Esophagus mucosa (tissue), 1 donor: ENCODE results near the gene SLC24A3. TPM values are rescaled to one million over a fixed set of nuclear protein-coding genes. Genes with fewer than 3 reads are reported as not detected.

Source experiments
- ATAC-seq: fragments of 200-7000 bp; cut with Tn5 transposase; one replicate; pipeline ENCODE4 v1.9.1; 2020
- total RNA-seq: library from RNA; stranded (reverse); gene quantifications from one replicate; pipeline ENCODE4 v1.2.4, GENCODE V29; 2023
- donor health status: DM: yes; HTN: yes; CAD: no.

The SLC24A3 gene
- total RNA-seq, 1 donor from 2014 or later = 13.0 TPM

DNA sequence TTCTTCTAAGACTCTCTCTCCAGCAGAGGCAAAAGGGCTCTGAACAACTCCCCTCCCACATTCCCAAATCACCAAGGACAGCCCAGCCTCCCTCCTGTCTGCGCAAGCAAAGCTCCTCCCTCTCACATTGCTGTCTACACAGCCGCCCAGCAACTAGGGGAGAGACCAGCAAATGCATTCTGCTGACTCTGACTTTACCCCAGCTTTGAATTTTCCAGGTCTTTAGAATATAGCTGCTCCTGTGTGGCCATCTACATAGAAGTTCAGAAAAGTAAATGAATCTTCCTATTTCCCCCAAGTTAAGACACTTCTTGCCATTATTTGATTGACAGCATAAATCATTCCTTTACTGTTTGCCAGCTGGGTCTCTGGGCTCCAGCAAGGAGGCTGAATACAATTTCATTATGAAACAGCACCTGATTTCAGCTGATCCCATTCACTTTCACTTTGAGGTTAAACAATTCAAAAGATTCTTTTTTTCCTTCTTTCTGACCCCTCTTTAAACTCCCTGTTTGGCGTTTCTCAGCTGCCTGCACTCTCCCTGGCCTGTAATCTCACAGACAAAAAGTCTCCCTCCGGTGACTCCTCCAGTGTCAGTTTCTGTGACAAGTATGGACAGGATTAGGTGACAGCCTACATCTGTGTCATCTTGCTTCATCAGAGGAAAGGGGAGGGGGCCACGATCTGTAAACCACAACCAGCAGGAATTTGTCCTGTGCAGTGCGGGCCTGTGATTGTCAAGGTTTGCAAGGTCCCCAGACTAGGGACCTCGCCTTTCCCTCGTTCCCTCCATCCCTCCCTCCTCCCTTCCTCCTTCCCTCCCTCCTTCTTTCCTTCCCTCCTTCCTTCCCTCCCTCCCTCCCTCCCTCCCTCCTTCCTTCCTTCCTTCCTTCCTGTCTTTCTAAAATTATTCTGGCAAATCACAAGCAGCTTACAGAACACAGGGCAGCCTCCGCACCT is 340.1 kb downstream of the SLC24A3 start:
- peak; percentile 92 for ATAC-seq

DNA sequence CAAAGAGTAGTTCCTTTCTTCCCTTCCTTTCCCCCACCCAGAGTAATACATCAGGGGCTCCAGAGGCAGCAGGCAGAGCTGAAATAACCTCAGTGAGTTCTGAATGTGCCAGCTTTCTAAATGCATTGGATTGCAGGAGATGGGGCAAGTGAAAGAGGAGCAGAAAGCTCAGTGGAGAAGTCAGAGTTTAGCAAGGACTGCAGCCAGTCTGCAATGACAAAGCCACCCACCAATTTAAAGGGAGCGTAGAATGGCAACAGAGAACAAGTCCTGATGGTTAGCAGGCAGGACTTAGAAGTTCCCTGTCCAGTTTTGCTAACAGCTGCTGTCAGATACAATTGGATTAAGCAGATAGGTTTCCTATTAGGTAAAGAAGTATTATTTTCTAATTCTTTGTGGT is 342.2 kb downstream of the SLC24A3 start:
- no peak for ATAC-seq

DNA sequence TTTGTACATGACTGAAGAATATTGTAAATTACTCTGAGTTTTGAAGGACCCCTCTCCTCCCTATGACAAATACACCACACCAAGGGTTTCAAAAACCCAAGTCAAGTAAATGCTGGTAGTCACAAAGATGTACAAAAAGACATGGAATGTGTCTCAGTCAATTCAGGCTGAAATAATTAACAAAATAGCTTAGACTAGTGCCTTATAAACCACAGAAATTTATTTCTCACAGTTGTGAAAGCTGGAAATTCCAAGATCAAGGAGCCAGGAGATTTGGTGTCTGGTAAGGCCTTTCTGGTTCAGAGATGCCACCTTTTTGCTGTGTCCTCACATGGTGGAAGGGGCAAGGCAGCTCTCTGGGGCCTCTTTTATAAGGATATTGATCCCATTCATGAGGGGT is 343.3 kb downstream of the SLC24A3 start:
- no peak for ATAC-seq

DNA sequence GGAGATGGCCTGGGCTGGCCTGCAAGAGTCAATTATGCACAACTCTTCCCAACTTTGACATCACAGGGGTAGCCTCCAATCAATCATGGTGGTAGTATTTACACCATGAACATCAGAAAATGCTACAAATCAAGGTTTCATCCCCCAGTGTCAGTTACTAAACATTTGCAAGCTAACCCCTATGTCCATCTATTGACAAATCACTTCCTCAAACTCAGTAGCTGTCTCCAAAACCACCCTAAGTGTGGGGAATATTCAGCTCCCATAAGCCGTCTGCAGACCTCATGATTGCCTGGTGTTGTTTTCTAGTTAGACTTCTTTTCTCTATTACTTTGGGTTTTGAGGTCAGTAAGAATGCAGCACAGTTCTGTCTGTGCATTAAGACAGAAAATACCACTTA is 344.8 kb downstream of the SLC24A3 start:
- ATAC-seq = no peak

DNA sequence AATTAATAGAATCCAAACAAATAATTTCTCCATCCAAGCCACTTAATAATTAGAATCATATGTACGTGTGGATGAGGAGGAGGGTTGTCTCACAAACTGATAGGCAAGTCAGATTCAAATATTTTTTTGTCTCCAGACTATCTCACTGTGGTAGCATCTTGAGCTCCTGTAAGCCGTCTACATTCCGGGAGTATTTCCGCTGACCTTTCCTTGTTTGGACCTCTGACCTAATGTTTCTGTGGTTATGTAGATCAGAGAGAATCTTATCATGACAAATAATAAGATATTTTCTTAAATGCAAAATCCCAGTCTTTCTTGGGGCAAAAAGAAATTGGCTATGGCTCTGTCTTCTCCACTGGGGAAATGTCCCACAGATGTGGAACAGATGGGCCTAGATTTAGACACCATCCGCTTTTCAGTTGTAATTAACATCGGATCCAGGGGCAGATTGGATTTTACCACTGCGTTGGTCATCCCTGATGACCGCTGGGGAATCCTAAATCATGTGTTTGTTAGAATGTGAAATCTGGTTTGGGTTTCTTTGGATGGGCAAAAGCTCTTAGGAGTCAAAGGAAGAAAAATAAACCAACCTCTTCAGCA is 348.5 kb downstream of the SLC24A3 start:
- ATAC-seq = no peak

DNA sequence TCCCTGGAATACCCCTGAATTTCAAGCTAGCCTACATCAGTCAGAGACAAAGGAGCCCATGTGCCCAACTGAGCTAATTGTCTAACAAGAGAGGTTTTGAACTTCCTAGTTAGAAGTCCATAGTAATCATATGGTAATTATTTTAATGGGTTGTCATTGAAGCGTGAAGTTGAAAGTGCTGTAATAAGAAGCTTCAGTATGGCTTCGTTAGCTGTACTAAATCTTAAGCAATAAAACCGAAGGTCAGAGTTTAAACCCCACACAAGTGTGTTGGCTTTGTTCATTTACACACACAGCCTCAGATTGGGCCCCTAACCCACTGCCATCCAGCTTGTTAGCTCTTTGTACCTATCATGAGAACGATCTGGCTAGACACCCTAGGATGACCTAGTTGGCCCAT is 350.0 kb downstream of the SLC24A3 start:
- ATAC-seq = no peak

DNA sequence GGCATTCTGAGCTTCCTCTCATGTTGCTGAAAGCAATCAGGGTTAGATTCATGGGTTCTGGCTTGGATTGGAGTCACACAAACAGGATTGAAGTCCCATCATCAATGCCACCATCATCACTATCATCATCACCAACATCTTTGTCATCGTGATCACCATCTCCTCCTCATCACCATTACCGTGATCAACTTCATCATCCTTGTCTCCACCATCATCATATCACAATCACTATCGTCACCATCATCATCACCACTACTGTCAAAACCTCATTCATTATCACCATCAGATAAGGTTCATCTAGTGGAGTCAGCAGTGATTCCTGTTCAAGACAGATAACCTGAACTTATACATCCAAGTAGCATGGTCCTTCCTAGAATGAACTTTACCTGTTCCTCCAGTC is 351.8 kb downstream of the SLC24A3 start:
- no peak for ATAC-seq

DNA sequence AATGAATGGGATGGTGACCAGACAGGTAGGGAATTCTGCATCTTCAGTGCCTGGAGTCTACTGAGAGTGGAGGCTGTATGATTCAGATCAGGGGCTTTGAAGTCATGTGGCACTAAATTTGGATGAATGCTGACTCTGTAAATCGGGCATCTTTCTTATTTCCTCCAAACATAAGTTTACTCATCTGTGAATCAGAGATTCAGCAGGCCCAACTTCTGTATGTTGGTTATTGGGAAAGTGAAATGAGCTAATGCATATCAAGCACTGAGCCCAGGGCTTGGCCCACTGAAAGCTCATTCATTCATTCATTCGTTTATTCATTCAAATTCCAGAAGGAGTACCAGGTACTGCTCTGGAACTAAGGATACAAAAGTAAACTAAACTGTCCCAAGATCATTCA is 353.3 kb downstream of the SLC24A3 start:
- peak; percentile 28 for ATAC-seq

DNA sequence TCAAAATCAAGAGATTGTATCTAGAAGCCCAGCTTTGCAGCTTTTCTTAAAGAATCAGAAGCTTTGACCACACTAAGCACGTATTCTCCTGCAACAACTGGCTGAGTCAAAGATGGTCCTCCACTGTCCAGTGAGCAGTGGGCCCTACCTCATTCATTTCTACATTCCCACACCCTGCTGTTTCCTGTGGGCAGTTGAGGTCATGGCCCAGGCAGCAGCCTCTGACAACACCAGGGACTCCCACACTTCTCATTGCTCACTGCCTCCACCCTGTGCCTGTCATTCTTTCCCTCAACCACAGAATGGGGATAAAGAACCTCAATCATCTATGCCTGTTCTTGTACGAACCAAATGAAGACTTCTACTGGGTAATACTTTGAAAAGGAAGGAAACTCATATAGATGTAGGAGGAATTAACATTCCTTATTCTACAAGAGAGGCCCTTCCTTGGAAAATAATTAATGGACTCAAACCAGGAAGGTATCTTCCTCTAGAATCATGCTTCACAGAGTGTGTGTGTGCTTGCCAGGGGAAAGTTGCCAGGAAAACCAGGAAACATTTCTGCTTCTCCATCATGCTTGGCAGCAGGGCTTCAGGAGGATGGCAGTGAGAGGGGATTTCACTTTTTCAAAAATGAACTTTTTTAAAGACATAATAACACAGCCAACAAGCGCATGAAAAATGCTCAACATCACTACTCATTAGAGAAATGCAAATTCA is 353.9 kb downstream of the SLC24A3 start:
- ATAC-seq = peak; percentile 48

DNA sequence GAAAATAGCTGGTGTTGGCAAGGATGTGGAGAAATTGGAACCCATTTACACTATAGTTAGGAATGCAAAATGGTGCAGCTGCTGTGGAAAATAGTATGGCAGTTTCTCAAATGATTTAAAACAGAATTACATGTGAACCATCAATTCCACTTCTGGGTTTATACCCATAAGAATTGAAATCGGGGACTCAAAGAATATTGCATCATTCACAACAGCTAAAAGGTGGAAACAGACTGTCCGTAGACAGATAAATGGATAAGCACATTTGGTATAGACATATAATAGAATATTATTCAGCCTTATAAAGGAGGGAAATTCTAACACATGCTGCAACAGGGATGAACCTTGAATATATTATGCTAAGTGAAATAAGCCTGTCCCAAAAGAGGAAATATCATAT is 355.7 kb downstream of the SLC24A3 start:
- no peak for ATAC-seq

DNA sequence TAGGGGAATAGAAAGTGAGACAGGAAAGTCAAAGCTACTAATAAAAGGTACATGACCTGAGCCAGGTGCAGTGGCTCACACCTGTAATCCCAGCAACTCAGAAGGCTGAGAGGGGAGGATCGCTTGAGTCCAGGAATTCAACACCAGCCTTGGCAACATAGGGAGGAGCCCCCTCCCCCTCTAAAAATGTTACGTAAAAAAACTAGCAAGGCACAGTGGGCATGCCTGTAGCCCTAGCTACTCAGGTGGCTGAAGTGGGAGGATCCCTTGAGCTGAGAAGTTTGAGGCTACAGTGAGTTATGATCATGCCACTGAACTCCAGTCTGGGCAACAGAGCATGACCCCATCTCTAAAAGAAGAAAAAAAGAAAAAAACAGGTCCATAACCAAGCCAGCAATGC is 359.6 kb downstream of the SLC24A3 start:
- ATAC-seq = no peak

DNA sequence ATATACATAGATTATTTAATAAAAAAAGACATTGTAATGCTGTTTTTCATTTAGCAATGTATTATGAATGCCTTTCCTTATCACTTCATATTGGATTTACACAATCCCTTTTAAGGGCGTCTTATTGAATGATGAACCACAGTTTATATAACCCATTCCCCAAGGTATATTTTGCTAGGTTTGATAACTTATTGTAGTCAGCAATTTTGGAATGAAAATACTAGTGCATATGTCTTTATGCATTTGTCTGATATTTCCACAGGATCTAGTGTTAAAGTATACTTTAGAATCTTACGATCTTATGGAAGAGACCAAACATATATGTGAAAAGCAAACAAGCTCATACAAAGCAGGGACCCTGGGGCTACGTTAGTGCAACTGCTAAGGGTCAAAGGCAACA is 365.2 kb downstream of the SLC24A3 start:
- ATAC-seq = no peak

DNA sequence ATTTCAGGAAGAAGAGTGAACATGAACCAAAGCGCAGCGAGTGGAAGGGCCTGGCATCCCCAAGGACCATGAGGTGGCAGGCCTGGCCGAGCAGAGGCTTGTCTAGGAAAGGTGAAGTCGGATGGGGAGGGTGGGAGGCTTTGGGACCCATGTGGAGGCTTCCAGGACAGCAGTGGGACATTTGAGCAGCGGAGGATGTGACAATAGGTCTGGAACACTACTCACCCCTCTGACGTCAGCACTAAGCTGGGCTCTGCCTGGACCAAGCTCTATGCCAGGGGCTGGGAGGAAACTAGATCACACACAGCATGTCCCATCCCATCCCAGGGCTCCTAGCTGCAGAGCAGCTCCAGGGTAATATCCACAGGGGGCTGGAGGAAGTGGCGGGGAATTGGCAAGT is 370.3 kb downstream of the SLC24A3 start:
- ATAC-seq = no peak

DNA sequence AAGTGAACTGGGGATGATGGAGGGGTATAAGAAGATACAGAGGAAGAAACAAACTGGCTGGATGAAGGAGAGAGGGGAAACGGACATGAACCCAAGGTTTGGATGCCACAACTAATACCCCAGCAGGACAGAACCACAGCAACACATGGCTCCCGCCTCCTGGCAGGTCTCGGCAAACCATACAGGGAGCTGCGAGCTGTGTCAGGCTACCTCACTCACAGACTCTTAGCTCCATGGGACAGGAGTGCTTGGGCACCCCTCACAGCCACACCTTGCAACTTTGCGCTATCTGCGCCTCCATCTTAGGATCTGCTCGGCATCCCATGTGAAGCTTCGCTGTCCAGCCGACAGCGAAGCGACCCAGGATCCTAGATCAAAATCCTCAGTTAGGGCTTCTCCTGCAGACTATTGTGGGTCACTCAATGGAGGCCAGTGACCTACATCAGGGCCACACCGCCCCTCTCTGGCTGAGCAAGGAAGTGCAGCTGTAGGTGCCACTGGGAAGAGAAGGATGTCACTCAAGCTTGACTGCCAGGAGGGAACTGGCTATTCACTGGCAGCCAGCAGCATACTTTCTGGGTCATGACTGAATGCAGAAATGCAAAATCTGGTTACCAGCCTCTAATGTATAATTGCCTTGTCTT is 371.2 kb downstream of the SLC24A3 start:
- ATAC-seq = peak; percentile 91

DNA sequence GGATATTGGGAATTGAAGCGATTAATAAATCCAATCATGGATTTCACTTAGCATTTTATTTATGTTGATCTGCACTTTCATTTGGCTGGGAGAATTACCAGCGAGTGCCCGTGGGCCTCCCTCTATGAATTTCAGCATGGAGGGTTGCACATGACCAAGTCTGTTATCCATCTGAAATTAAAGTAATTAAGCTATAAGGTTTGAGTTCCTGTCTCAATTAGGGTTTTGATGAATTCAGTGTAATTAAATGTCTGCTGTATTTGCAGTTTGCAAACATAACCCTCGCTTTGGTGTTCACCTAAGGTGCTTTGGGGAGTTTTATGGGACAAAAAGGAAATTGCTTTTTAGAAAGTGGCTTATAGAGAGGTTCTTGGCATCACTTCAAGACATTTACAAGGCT is 375.8 kb downstream of the SLC24A3 start:
- ATAC-seq = no peak

DNA sequence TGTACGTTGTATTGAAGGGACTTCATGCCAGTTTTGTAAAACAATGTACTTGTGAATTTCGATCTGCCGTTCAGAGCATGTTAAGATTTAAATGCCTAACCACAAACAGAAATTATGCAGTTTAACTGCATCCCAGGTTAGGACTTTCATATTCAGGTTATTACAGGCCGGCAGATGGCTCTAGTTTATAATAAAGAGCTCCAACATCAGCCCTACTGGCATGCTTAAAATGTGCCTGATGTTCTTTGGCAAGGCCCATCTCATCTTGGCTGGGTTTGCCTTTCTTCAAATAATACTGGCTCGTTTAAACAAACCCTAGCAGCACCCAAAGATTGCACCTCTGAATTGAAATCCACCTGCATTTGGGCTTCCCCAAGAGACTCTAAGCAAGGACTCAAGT is 376.3 kb downstream of the SLC24A3 start:
- no peak for ATAC-seq

DNA sequence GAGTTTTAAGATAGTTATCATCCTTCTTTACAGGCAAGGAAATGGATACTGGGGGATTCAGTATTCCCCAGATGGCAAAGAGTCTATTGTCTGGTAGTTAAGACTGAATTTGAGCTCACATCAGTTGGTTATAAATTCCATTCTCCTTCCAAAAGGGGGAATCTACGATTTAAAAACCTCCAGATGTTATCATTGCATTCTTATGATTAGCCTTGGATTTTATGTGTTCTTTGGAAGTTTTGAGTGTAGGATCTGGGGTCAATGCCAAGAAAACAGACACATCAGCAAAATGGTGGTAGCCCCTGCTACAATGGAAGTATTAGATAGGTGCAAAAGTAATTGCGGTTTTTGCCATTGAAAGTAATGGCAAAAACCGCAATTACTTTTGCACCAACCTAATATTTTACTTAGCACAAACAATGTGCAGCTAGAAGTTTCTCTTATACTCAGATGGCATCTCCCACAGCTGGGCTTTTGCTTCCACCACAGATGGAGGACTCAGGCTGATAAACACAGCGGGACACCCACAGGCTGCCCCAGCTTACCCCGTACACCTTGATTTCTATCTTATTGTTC is 377.4 kb downstream of the SLC24A3 start:
- no peak for ATAC-seq

DNA sequence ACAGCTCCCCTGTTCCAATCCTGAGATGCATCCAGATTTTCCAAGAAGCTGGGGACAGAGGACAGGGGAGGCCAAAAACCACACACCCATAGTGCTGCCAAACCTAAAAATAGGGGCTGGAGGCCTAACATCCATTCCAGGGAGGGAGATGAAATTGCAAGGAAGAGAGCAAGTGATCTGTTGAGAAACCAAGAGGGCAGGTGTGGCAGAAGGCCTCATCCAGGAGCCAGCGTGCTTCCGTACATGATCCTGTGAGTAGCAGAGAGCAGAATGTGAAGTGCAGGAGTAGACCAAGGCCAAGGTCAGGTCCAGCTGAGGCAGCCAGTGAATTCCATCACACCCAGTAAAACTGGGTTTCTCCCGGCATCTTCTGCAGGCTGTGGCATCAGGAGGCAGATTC is 377.9 kb downstream of the SLC24A3 start:
- ATAC-seq = no peak

DNA sequence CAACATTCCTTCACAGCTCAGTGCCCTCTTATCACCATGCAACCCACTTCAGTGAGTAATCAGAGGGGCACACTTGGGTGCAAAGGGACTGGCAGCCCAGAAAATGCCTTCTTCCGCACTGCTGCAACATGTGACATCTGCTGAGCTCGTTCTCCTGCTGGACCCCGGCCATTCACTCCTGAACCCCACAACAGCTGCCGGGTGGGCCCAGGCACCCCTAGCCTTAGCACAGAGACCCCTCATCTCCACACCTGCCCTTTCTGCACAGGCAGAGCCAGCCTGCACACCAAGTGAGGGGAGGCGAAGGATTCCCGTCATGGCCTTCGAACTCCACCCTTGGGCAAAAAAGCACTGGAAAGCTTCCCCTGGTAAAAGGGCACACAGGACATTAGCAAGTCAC is 381.3 kb downstream of the SLC24A3 start:
- no peak for ATAC-seq

DNA sequence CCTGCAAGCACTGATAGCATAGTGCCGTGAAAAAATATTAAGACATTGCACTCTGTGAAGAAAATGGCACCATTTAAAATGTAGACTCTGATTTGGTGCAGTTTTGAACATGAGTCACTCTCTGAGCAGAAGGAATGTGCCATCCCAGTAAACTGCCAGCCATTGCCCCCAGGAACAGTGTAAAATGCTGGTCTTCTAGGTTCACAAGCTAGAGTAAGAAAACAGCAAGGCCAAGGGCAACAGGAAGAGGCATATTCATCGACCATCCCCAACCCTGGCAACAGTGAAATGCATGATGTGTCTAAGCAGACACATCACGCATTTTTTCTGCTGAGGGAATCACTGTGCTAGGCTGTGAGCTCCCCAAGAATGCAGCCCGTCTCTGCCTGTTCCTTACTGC is 382.5 kb downstream of the SLC24A3 start:
- ATAC-seq = no peak

DNA sequence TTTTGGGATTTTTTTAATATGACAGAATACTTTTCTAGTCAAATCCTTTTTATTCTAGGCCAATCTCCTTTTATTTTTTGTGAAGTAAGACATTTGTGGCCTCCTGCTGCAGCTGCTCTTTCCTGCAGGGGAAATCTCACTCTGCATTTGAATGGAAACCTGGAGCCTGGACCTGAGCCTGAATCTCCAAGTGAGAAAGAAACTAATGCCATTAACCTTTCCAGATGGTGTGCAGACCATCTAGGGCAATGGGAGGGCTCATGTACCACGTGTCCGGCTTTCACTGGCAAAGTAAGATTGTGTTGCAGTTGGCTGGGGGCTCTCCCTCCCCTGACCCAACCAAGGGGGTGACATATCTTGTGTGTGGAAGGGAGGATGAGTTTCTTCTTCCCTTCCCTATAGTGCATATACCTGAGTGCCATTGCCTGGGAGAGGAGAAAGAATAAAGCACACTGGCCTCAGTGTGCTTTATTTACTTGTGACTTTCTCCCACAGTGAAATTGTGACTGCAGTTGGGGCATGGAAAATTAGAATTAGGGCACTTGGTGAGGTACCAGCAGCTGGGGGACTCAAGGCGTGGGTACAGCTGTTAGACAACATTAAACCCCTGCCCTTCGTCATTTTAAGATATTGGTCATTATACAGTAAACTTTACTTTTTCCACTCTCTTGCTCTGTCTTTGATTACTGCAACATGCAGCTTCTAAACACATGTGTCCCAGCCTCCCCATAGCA is 385.8 kb downstream of the SLC24A3 start:
- no peak for ATAC-seq

DNA sequence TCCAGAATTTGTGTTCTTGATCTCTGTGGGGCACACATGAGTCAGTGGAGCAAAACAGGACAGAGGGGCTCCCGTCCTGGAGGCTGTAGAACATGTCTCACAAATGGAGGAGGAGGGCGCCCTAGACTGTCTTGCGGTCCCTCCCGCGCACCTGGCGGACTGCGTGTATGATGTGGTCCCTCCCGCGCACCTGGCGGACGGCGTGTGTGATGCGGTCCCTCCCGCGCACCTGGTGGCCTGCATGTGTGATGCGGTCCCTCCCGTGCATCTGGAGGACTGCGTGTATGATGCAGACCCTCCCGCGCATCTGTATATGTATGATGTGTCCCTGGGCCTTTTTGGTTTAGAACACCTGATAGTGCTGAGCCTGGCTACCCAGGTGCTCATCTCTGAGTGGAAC is 386.8 kb downstream of the SLC24A3 start:
- ATAC-seq = no peak
